CD4-positive, alpha-beta T cell treated with Interleukin-17A for 4 hours (primary cell): ENCODE results near the gene PRRC2B.
A peak's percentile ranks its signal among the peaks of the same experiment; 100 is the strongest.
"Not testable (repeated sequence)": the region's sequence is repeated elsewhere in the genome, so short reads cannot be mapped to it uniquely, and the experiment has no call there.

ENCODE experiments used
- DNase-seq: peaks from one replicate; pipeline ENCODE4 v3.0.0-alpha.2; 2020; ENCODE audit warnings: mixed read lengths

Gene PRRC2B

GRCh38 chr9:131393622-131394463 lies at the start of gene PRRC2B:
TSS of gene PRRC2B (plus strand) at chr9:131394086. CDS start at chr9:131430145, 36,059 bp downstream.
- peak; percentile 92 for DNase-seq

- not testable (repeated sequence) for DNase-seq
Measured at GRCh38 chr9:131344931-131345535, 48.9 kb upstream of the PRRC2B start.

- DNase-seq, result no peak
Measured at GRCh38 chr9:131346559-131346958, 47.3 kb upstream of the PRRC2B start.

GRCh38 chr9:131347376-131348020 lies 46.4 kb upstream of the PRRC2B start:
- DNase-seq, result no peak

GRCh38 chr9:131348631-131349521 lies 45.0 kb upstream of the PRRC2B start:
- DNase-seq, result no peak

GRCh38 chr9:131349522-131349880 lies 44.4 kb upstream of the PRRC2B start:
- no peak for DNase-seq

- peak; percentile 92 for DNase-seq
Measured at GRCh38 chr9:131349881-131350563, 43.9 kb upstream of the PRRC2B start.

GRCh38 chr9:131356479-131356878 lies 37.4 kb upstream of the PRRC2B start:
- DNase-seq, result not testable (repeated sequence)

- peak; percentile 53 for DNase-seq
Measured at GRCh38 chr9:131358556-131358955, 35.3 kb upstream of the PRRC2B start.

GRCh38 chr9:131361202-131361833 lies 32.6 kb upstream of the PRRC2B start:
- peak; percentile 65 for DNase-seq

GRCh38 chr9:131365546-131365945 lies 28.3 kb upstream of the PRRC2B start:
- no peak for DNase-seq

- DNase-seq, result peak; percentile 41
Measured at GRCh38 chr9:131366761-131367401, 27.0 kb upstream of the PRRC2B start.

- DNase-seq, result no peak
Measured at GRCh38 chr9:131367450-131367849, 26.4 kb upstream of the PRRC2B start.

GRCh38 chr9:131370638-131371037 lies 23.2 kb upstream of the PRRC2B start:
- DNase-seq, result no peak

GRCh38 chr9:131372599-131372973 lies 21.3 kb upstream of the PRRC2B start:
- DNase-seq, result not testable (repeated sequence)

GRCh38 chr9:131374638-131375037 lies 19.2 kb upstream of the PRRC2B start:
- DNase-seq, result not testable (repeated sequence)

GRCh38 chr9:131379056-131379455 lies 14.8 kb upstream of the PRRC2B start:
- DNase-seq, result no peak

- DNase-seq, result no peak
Measured at GRCh38 chr9:131382850-131383729, 10.8 kb upstream of the PRRC2B start.

GRCh38 chr9:131385296-131385695 lies 8.6 kb upstream of the PRRC2B start:
- no peak for DNase-seq

- peak; percentile 43 for DNase-seq
Measured at GRCh38 chr9:131386281-131386680, 7.6 kb upstream of the PRRC2B start.
